Left lung (tissue), 10 donors: ENCODE data around the gene CD52. TPM values are rescaled to one million over a fixed set of nuclear protein-coding genes. Genes with fewer than 3 reads are reported as not detected.

ENCODE experiments used
- ATAC-seq: fragments of 200-7000 bp; cut with Tn5 transposase; one replicate; pipeline ENCODE4 v1.9.1; 2020; ENCODE audit warnings: moderate library complexity
- DNase-seq, 4 donors: peaks; one replicate each; pipeline ENCODE4 v3.0.0-alpha.2; 2013 to 2020
- H3K27ac ChIP-seq, 2 donors: fragments of 200-600 bp; sonication (generic) in 1 of 2; one replicate each; pipeline versions ENCODE4 v1.5.0 to v1.8.0; 2020 to 2021
- H3K27me3 ChIP-seq, 2 donors: fragments of 200-600 bp; sonication (generic) in 1 of 2; one replicate each; pipeline versions ENCODE4 v1.5.0 to v1.8.0; 2020 to 2021
- H3K36me3 ChIP-seq, 2 donors: fragments of 200-600 bp; sonication (generic) in 1 of 2; one replicate each; pipeline versions ENCODE4 v1.5.0 to v1.8.0; 2020 to 2021
- H3K4me1 ChIP-seq, 2 donors: fragments of 200-600 bp; one replicate each; pipeline ENCODE4 v1.8.0; 2021
- H3K4me3 ChIP-seq, 2 donors: fragments of 200-600 bp; sonication (generic) in 1 of 2; one replicate each; pipeline versions ENCODE4 v1.5.0 to v1.8.0; 2020 to 2021; ENCODE audit warnings: mild to moderate bottlenecking in 1 of 2
- H3K9me3 ChIP-seq, 2 donors: fragments of 200-600 bp; sonication (generic) in 1 of 2; one replicate each; pipeline versions ENCODE4 v1.5.0 to v1.8.0; 2020 to 2021
- CTCF ChIP-seq, 2 donors: fragments of 200-600 bp; sonication (generic) in 1 of 2; IDR thresholded peaks; one replicate each; pipeline versions ENCODE4 v1.5.0 to v1.8.0; 2021; ENCODE audit warnings: antibody characterized with exemption in 2 of 2
- intact Hi-C, 2 donors: fragments of 100-400 bp; cut with DNase I; formaldehyde crosslinking; loops; one replicate each; pipeline versions ENCODE4 v1.11.2 to v1.14.2; 2022
- polyA plus RNA-seq, 6 donors: library from polyadenylated mRNA; unstranded; fragments of 120-200 nt; gene quantifications; one replicate each; pipeline ENCODE4 v1.2.1, GENCODE V29; 2013; ENCODE audit not compliant: insufficient read length in 6 of 6
- total RNA-seq, 2 donors: library from RNA; stranded (reverse); fragmentation: NEBNext Ultra II Directional; extraction: Animal tissue kit (Norgen Biotek cat#: 25700); gene quantifications; one replicate each; pipeline ENCODE4 v1.2.1, GENCODE V29; 2021
- donor health status: DM: no; HTN: yes; CAD: no.
- donor health status: DM: no; HTN: no; CAD: no.

CD52 gene
- total and polyA plus RNA-seq, 8 donors = 2.6 to 170 (median 6.1) TPM

- peaks cover 0 to 7% of the 10 kb centered on the region in 2 donors for H3K36me3 ChIP-seq
- no peaks in the 10 kb centered on the region for H3K9me3 ChIP-seq
- peak; percentile 86 to 95 for TF ChIP-seq CTCF (IDR thresholded peaks at IDR 0.05)
- intact Hi-C loops = loop anchor here in 1 of 2 donors (5.0 kb wide), 1 partner anchor 39 kb away; the partner anchor contains the start of gene SH3BGRL3
- DNase-seq = peak; percentile 76 to 95 (median 88)
- no peak overlapping the region for H3K4me3 ChIP-seq
- ATAC-seq = peak; percentile 96
- H3K4me1 ChIP-seq = peaks cover 0 to 56% of the 10 kb centered on the region in 2 donors
- H3K27ac ChIP-seq = no peak overlapping the region
- H3K27me3 ChIP-seq = peaks cover 0 to 5% of the 10 kb centered on the region in 2 donors
These were observed 3.7 kb downstream of the CD52 start for GRCh38 chr1:26321315-26322041.

- Histone ChIP-seq H3K27ac (no peak overlapping the region), H3K4me3 (no peak overlapping the region), H3K36me3 (peaks cover 0 to 7% of the 10 kb centered on the region in 2 donors), H3K4me1 (peaks cover 0 to 50% of the 10 kb centered on the region in 2 donors), H3K9me3 (no peaks in the 10 kb centered on the region), H3K27me3 (peaks cover 0 to 5% of the 10 kb centered on the region in 2 donors)
- intact Hi-C loops = loop anchor here in 1 of 2 donors (5.0 kb wide), 1 partner anchor 40 kb away; the partner anchor contains the start of gene SH3BGRL3
- TF ChIP-seq CTCF (IDR thresholded peaks at IDR 0.05) = no peak
- no peak for ATAC-seq
- DNase-seq = no peak
These were observed 4.2 kb downstream of the CD52 start for GRCh38 chr1:26322042-26322331.

- intact Hi-C loops = loop anchor here in 1 of 2 donors (5.0 kb wide), 1 partner anchor 41 kb away; the partner anchor contains the start of gene SH3BGRL3
- Histone ChIP-seq H3K27me3 (peaks cover 0 to 5% of the 10 kb centered on the region in 2 donors), H3K27ac (no peak overlapping the region), H3K36me3 (peaks cover 0 to 7% of the 10 kb centered on the region in 2 donors), H3K4me3 (no peak overlapping the region), H3K4me1 (peaks cover 0 to 36% of the 10 kb centered on the region in 2 donors), H3K9me3 (no peaks in the 10 kb centered on the region)
- no peak for TF ChIP-seq CTCF (IDR thresholded peaks at IDR 0.05)
- no peak for DNase-seq
- no peak for ATAC-seq
These were observed 5.6 kb downstream of the CD52 start for GRCh38 chr1:26323382-26323781.

GRCh38 chr1:26324550-26324949, 6.8 kb downstream of the CD52 start:
- intact Hi-C loops = loop anchor here in 1 of 2 donors (5.0 kb wide), 1 partner anchor 42 kb away; the partner anchor contains the start of gene SH3BGRL3
- peaks cover 0 to 26% of the 10 kb centered on the region in 2 donors for H3K4me1 ChIP-seq
- no peak overlapping the region for H3K27ac ChIP-seq
- peaks cover 0 to 7% of the 10 kb centered on the region in 2 donors for H3K36me3 ChIP-seq
- no peaks in the 10 kb centered on the region for H3K9me3 ChIP-seq
- H3K4me3 ChIP-seq = no peak overlapping the region
- no peak for ATAC-seq
- peaks cover 0 to 5% of the 10 kb centered on the region in 2 donors for H3K27me3 ChIP-seq
- DNase-seq = no peak
- TF ChIP-seq CTCF (IDR thresholded peaks at IDR 0.05) = no peak

GRCh38 chr1:26327956-26328362, 10.2 kb downstream of the CD52 start:
- Histone ChIP-seq H3K36me3 (peaks cover 0 to 7% of the 10 kb centered on the region in 2 donors), H3K4me1 (no peaks in the 10 kb centered on the region), H3K27ac (no peak overlapping the region), H3K9me3 (no peaks in the 10 kb centered on the region), H3K27me3 (peaks cover 0 to 12% of the 10 kb centered on the region in 2 donors), H3K4me3 (no peak overlapping the region)
- intact Hi-C loops = no loop called here
- TF ChIP-seq CTCF (IDR thresholded peaks at IDR 0.05) = no peak
- DNase-seq = no peak
- ATAC-seq = no peak
